Stimulated activated CD4-positive, alpha-beta T cell treated with anti-CD3 and anti-CD28 coated beads, Interleukin-2, amount 100 ng/mL, for 48 hours (primary cell): Measurements from ENCODE around the gene RAB5B.
"Not testable (repeated sequence)": the region's sequence is repeated elsewhere in the genome, so short reads cannot be mapped to it uniquely, and the experiment has no call there.

Experiments used
- DNase-seq, 2 donors: peaks; one replicate each; pipeline ENCODE4 v3.0.0-alpha.2; 2020

RAB5B gene

GRCh38 chr12:55984861-55985260 is 11.0 kb downstream of the RAB5B start:
- DNase-seq: no peak

DNA sequence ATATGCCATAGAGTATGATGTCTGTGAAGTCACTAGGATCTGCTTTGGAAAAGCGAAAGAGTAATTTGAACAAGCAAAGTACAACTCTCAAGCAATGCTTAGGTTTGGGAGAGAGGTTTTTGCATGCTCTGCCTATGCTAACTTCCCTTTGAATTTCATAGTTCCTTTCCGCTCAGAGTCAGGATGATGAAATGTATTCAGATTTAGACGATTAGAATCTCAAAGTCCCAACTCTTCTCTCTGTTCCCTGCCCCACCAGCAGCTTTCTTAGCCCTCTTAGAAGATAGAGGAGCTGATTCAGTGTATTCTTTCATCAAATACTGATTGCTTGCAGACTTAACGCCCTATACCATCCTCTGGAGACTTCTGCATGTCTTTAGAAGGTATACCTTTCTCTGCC is 11.5 kb downstream of the RAB5B start:
- DNase-seq: no peak

DNA sequence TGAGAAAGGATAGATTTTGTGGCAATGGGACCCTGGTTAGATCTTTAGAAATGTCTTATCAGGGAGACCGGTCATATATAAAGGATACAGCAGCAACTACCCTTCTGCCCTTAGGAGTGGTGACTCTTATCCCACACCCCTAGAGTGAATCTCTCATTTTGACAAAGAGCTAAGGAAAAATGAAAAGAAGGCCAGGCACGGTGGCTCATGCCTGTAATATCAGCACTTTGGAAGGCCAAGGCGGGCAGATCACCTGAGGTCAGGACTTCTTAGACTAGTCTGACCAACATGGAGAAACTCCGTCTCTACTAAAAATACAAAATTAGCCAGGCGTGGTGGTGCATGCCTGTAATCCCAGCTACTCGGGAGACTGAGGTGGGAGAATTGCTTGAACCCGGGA is 12.1 kb downstream of the RAB5B start:
- DNase-seq: not testable (repeated sequence)

DNA sequence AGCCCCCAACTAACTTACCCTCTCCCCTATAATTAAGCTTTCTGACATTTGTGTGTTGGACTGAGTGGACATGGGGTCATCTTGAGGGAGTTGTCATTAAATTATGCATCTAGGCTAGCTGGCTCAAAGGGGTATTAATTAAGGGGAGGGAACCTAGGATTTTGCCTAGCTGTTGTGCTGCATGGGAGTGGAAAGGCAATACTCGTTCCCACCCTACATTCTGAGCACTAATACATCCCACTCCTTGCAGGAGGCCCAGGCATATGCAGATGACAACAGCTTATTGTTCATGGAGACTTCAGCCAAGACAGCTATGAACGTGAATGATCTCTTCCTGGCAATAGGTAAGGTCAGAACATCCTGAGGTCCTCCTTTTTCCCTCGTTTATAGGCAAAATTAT is 17.2 kb downstream of the RAB5B start:
- DNase-seq: no peak

- DNase-seq: no peak
Observed at GRCh38 chr12:55993230-55993853, 19.5 kb downstream of the RAB5B start.

DNA sequence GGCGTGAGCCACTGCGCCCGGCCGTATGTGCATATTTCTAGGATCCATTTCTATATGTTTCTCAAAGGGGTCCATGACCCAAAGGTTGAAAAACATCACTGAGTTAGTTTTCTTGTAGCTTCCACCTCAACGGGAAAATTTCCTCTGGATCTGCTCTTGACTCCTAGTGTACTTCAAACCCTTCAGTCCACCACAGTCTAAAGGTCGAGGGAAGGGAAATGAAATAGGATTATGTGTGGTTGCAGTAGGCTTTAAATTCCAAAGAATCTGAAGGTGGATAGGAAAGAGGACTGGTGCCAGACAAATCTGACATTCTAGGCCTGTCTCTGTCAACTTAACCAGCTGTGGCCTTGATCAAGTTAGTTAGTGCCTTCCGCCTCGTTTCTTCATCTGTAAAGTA is 21.5 kb downstream of the RAB5B start:
- DNase-seq: no peak

- peak; percentile 63 to 69 for DNase-seq
Observed at GRCh38 chr12:55996201-55996714, 22.4 kb downstream of the RAB5B start.

- DNase-seq: peak in 1 of 2 donors; percentile 26
Observed at GRCh38 chr12:55996715-55997534, 23.0 kb downstream of the RAB5B start, which contains the start of gene SUOX. SUOX (plus strand) TSS chr12:55997276; CDS start chr12:56002222, 4,946 bp downstream.

GRCh38 chr12:55997535-55997859 is 23.6 kb downstream of the RAB5B start:
- no peak for DNase-seq

GRCh38 chr12:55999522-55999921 is 25.6 kb downstream of the RAB5B start:
- not testable (repeated sequence) for DNase-seq

DNA sequence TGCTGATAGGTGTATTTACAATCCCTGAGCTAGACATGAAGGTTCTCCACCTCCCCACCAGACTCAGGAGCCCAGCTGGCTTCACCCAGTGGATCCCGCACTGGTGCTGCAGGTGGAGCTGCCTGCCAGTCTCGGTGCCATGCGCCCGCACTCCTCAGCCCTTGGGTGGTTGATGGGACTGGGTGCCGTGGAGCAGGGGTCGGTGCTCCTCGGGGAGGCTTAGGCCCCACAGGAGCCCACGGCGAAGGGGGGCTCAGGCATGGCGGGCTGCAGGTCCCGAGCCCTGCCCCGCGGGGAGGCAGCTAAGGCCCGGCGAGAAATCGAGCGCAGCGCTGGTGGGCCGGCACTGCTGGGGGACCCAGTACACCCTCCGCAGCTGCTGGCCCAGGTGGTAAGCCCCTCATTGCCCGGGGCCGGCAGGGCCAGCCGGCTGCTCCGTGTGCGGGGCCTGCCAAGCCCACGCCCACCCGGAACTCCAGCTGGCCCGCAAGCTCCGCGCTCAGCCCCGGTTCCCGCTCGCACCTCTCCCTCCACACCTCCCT is 26.2 kb downstream of the RAB5B start:
- DNase-seq: not testable (repeated sequence)

DNA sequence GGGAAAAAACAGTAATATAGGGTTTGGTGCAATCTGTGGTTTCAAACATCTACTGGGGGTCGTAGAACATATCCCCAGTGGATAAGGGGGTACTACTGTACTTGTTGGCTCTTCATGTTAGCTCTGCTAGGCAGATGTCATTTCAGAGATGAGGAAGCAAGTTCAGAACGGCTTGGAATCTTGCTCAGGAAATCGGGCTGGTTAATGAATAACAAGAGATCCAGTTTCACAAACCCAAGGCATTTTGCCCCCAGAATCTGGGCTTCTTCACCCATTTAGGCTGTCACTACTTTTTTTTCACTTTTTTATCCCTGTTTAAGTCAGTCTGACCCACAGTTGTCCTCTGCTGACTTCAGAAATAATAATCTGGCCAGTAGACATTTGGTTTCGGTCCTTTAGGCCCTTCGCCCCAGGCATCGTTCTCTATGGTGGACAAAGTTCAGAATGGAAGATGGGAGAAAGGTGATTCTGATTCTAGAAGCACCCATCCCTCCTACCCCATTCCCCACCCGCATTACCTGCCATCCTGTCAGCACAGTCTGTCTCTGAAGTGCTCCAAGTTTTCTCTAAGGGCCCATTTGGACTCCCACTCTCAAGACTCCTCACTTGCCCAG is 27.7 kb downstream of the RAB5B start:
- no peak for DNase-seq

GRCh38 chr12:56003376-56003775 is 29.5 kb downstream of the RAB5B start:
- DNase-seq: not testable (repeated sequence)

- no peak for DNase-seq
Observed at GRCh38 chr12:56004211-56004610, 30.3 kb downstream of the RAB5B start.

DNA sequence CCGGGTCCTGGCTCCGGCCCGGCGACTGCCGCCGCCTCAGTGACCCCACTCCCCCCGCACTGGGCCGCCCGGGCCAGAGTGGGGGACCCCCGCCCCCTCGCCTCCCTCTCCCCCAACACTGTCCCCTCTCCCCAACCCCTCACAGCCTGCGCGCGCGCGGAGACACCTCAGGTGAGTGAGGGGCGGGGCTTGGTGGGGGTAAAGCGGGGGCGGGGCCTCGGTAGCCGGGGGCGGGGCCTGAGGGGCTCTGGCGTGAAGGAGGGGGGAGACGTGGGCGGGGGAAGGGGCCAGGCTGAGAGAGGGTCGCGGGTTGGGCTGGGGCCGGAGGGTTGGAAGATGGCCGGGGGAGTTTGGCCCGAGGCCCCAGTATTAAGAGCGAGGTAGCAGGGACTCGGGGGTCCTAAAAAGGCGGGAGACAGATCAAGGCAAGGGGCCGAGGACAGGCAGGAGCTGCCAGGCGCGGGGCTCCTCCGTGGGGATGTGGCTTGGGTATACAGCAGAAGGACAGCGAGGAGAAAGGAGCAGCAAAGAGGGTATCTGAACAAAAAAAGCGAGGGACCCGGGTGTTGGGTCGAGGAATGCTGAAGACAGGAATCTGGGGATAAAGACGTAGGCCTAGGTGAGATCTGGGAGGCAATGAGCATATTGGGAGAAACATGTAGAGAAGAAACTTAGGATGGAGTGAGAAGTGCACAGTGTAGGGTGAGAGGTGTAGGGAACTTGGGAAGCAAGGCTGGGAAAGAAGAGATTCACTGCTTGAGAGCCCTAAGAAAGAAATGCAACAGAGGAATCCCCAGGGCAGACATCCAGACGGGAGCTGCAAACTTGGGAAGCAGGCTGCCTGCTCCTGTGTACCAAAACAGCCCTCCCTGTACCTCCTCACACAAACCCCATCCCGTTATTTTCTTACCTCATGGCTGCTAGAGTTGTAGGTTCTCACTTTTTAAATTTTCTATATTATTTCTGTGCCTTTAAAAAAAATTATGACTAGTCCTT is 34.0 kb downstream of the RAB5B start:
- peak; percentile 53 to 68 for DNase-seq

GRCh38 chr12:56010111-56010570 is 36.3 kb downstream of the RAB5B start:
- DNase-seq: no peak

GRCh38 chr12:56011509-56012090 is 37.7 kb downstream of the RAB5B start:
- no peak for DNase-seq

- DNase-seq: no peak
Observed at GRCh38 chr12:56013482-56013881, 39.6 kb downstream of the RAB5B start.

- DNase-seq: no peak
Observed at GRCh38 chr12:56014205-56014604, 40.3 kb downstream of the RAB5B start.

GRCh38 chr12:56017181-56017580 is 43.3 kb downstream of the RAB5B start:
- DNase-seq: no peak

DNA sequence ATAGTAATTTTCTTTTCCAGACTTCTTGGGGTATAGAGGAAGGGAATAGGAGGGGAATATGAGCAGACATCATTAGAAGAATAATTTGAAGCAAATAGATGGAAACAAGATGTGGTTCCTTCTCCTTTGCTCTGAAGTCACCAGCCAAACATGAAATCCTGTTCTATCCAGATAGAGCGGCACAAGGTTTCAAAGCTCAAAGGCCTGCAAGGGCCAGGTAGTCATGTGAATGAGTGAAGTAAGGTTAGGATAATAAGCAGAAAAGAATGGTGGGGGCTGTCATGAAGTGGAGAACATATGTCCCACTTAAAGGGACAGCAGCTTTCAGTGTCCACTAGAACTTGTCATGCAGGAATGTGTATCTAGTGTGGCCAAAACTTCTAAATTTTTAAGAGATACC is 44.5 kb downstream of the RAB5B start:
- DNase-seq: no peak
